ENCODE data around the gene FXYD3. TPM values are rescaled to one million over a fixed set of nuclear protein-coding genes. Genes with fewer than 3 reads are reported as not detected.

The FXYD3 gene
- total and polyA plus RNA-seq, 2 of the 13 experiments (the other 11 are each of a cell fraction or from before 2014, with no cell fraction given): 4.9 TPM; not detected in 1

- CTCF ChIA-PET (ENCODE audit: low intra/inter-chr PET ratio, low total read pairs): no interaction called here
- BruUV-seq (replicated peaks): no TSS peak
- Histone ChIP-seq H3K27me3 (ENCODE audit: control insufficient read depth in 1 of 2, insufficient read depth in 2 of 2, low read length in 2 of 2) (peaks cover 12 to 35% of the 10 kb centered on the region in 2 experiments; a peak in 4 of 5 replicates), H3K79me2 (ENCODE audit: insufficient read depth, low read length) (no peaks in the 10 kb centered on the region), H3K4me1 (ENCODE audit: insufficient read depth, low read length) (peaks cover 9% of the 10 kb centered on the region), H3K9ac (ENCODE audit: insufficient read depth, low read depth, low read length) (no peak overlapping the region), H3K9me3 (ENCODE audit: low read length) (no peaks in the 10 kb centered on the region), H3K4me2 (ENCODE audit: low read depth, low read length) (no peak overlapping the region), H3K4me3 (replicated peaks in 1 of 3; ENCODE audit: insufficient read depth in 1 of 3, low read depth in 2 of 3, low read length in 3 of 3) (no peak overlapping the region), H3K27ac (ENCODE audit: extremely low read length, insufficient read depth, low read length) (no peak overlapping the region), H4K20me1 (ENCODE audit: insufficient read depth, low read length) (0 out of 2 replicates have a peak, but pooled peaks cover 2% of the 10 kb centered on the region), H2AFZ (ENCODE audit: low read length) (no peak overlapping the region), H3K36me3 (replicated peaks in 1 of 2; ENCODE audit: control insufficient read depth in 1 of 2, insufficient read depth in 2 of 2, low read length in 2 of 2) (no peaks in the 10 kb centered on the region)
- ATAC-seq: no peak
- POLR2A ChIA-PET: no interaction called here
- in situ Hi-C loops (cut with HindIII; ENCODE audit: extremely low pct_ligation_motif_present, low pct_unique_long_range_greater_than_20kb): no loop called here
- WGBS (ENCODE audit: low lambda C conversion rate): 50% methylated on average over 3 of the region's 3 CpGs
- no peak for DNase-seq (ENCODE audit: low spot score)
- FAIRE-seq: no peak
- intact Hi-C loops (cut with micrococcal nuclease; ENCODE audit: unreplicated experiment): no loop called here
- TF ChIP-seq NR2F2 (IDR thresholded peaks at IDR 0.05; ENCODE audit: borderline replicate concordance, low read depth) (no peak), PAF1 (CRISPR knock-in tag; IDR thresholded peaks at IDR 0.05) (no peak), ZBTB7B (CRISPR knock-in tag; IDR thresholded peaks at IDR 0.05) (no peak), ZNF770 (CRISPR knock-in tag; IDR thresholded peaks at IDR 0.05) (no peak), ZNF280B (CRISPR knock-in tag; IDR thresholded peaks at IDR 0.05; ENCODE audit: borderline replicate concordance) (no peak), MAFF (IDR thresholded peaks at IDR 0.05; ENCODE audit: low read depth, low read length) (no peak), ZBTB21 (CRISPR knock-in tag; IDR thresholded peaks at IDR 0.05) (no peak), SRF (IDR thresholded peaks at IDR 0.05; ENCODE audit: low read depth, low read length) (no peak), HDAC2 (CRISPR knock-in tag; IDR thresholded peaks at IDR 0.05) (no peak), REXO4 (CRISPR knock-in tag; IDR thresholded peaks at IDR 0.05; ENCODE audit: borderline replicate concordance) (no peak), MZF1 (CRISPR knock-in tag; IDR thresholded peaks at IDR 0.05; ENCODE audit: borderline replicate concordance) (no peak), SAFB2 (CRISPR knock-in tag; IDR thresholded peaks at IDR 0.05; ENCODE audit: borderline replicate concordance, low read depth) (no peak), GLI4 (CRISPR knock-in tag; IDR thresholded peaks at IDR 0.05; ENCODE audit: borderline replicate concordance) (no peak), ZBTB10 (CRISPR knock-in tag; IDR thresholded peaks at IDR 0.05; ENCODE audit: borderline replicate concordance) (no peak), NR2F6 (IDR thresholded peaks at IDR 0.05) (no peak), NR2F6 (CRISPR knock-in tag; IDR thresholded peaks at IDR 0.05) (no peak), MYNN (CRISPR knock-in tag; IDR thresholded peaks at IDR 0.05; ENCODE audit: low read depth) (no peak), ZNF138 (CRISPR knock-in tag; IDR thresholded peaks at IDR 0.05; ENCODE audit: low read depth) (no peak), FOXP4 (CRISPR knock-in tag; IDR thresholded peaks at IDR 0.05) (no peak)
Measured at GRCh38 chr19:35149463-35149862, 33.8 kb downstream of the FXYD3 start.
